SHP77 (cell line): Measurements from ENCODE around the gene MAGOH.
"Not testable (repeated sequence)": the region's sequence is repeated elsewhere in the genome, so short reads cannot be mapped to it uniquely, and the experiment has no call there.

ENCODE experiments used
- DNase-seq, 2 experiments: peaks; one replicate each; lab custom pipeline; 2025; lab: John Stamatoyannopoulos, UW

The MAGOH gene

DNA sequence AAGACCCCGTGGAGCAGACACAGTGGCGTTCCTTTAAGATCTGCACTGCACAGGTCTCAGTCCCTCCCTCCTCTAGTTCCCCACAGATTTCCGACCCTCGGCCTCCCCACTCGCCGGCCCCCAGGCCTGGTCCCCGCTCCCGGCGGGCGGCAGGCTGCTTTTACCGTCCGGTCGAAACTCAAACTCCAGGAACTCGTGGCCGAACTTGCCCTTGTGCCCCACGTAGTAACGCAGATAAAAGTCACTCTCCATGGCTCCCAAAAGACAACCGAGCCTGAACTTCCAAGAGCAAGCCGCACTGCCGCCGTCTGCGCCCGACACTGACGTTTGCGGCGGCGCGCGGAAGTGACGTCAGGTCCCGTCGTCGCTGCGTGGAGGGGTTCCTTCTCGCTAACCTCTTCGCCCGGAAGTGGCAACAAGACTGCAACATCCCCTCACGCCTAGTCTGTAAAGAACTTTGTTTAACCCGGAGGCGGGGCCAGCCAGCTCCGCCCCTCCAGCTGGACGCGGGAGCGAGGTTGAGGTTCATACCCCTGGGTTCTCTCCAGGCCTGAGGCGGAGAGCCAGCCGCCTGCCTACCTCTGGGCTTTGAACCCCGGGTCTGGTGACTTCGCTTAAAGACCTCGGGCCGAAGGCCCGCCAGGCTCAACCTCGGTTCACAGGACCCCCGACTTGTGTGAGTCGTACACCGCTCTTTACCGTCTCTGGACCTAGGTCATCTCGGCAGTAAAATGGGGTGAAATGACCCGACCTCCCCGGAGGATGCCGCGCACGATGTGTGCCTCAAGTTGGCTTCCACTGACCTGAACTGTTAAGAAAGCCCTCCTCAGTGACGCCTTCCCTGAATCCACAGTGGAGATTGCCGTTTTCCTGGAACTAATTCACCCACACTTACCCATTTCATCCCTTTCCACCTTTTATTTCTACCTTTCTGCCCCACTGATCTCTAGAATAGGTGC, at the start of gene MAGOH:
Gene MAGOH (minus strand): TSS at position 322 of the 959 bp plus-strand sequence. CDS start 70 bp downstream, at position 252.
- DNase-seq = peak; percentile 92 to 95

DNA sequence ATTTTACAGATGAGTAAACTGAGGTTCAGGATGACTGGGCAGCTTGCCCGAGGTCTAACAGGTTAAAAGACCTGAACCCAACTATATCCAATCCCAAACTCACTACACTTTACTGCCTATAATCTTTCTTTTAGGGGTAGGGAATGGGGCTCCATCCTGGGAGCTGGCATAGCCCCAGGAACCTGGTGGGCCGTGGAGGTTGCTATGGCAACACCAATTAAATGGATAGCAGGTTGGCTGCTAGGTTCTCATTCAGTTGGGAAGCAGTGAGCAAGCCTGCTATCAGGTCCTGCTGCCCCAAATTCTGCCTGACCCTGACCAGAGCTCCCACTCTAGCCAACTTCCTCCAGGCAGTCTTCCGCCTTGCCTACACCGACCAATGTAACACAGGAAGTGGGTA, 48.6 kb upstream of the MAGOH start:
- DNase-seq = no peak

DNA sequence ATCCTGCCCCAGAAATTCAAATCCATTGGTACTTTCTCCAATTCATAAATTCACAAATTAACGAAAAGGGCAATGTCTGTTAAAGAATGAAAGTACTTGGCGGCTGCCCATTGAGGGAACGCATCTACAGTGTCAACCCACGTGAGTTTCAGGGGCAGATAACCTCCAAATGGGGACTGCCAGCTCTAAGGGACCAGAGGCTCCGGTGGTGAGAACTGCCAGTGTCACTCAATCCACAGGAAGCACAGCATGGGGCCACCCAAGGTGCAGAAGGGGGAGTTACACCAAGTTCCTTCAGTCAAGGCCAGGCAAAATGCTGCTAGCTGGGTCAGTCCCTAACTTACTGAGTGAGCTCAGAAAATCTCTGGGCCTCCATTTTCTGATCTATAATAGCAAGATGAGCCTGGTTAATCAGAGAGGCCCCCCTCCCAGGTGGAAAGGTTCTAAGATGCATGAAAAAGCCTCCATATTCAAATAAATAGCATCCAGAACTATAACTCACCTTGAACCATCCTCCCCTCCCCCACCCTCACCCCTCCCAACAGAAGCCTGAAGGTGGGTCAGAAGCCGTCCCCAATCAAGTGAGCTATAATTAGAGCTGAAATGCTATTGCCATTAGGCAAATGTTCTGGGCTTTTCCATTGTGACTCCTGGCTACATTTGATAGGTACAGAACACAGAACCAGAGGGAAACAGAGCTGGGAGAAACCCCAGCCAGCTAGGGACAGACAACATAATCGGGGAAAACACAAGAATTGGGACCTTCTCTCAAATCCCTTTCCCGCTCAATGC, 47.8 kb upstream of the MAGOH start:
- no peak for DNase-seq

- DNase-seq = no peak
Observed at GRCh38 chr1:53285546-53285945, 47.2 kb upstream of the MAGOH start.

- no peak for DNase-seq
Observed at GRCh38 chr1:53284224-53285020, 46.1 kb upstream of the MAGOH start.

DNA sequence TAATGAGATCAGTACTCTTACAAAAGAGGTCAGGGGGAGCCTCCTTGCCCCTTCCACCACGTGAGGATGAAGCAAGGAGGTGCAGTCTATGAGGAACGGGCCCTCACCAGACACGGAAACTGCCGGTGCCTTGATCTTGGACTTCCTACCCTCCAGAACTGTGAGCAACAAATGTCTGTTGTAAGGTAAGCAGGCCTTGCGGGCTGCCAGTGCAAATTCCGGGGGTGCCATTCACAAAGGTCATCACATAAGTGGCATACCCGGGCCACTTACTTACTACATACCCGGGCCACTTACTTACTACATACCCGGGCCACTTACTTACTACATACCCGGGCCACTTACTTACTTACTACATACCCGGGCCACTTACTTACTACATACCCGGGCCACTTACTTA, 44.8 kb upstream of the MAGOH start:
- not testable (repeated sequence) for DNase-seq

GRCh38 chr1:53281133-53281532, 42.8 kb upstream of the MAGOH start:
- no peak for DNase-seq

- no peak for DNase-seq
Observed at GRCh38 chr1:53280496-53280895, 42.2 kb upstream of the MAGOH start.

DNA sequence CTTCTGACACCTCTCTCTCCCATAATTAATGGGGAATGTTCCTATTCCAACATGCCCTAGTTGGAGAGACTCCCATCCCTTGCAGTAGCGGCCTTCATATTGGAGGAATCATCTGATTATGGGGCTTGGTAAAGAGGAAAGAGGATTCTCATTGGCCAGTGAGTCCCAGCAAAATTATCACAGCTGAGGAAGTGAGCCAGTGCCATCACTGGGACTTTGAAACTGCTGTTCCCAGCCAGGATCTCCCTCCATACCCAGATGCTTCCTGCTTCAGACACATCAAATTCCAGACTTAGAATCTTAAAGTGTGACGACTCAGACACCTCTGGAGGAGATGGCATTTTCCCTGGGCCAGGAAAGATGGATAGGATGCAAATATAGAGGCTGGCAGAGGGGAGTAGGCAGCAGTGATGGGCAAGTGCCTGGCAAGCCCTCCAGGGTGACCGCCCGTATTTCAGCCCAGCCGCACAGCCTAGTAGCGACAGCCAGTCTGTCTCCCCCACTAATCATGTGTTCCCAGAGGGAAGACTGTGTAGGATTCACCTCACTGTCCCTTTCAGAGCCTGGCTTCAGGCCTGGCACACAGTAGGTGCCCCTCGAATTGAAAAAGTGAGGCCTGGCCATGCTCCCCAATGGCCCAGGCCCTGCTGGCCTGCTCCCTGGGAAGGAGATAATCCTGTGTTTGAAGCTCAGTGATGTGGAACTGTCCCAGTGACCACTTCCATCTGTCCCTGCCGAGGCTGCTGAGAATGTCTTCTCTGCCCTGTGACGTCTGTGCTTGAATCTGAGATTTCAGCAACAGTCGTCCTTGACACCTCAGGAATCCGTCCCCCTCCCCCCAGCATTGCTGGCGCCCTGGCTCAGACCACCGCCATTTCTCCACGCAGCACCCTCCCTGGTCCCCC, 41.2 kb upstream of the MAGOH start:
- DNase-seq = no peak

DNA sequence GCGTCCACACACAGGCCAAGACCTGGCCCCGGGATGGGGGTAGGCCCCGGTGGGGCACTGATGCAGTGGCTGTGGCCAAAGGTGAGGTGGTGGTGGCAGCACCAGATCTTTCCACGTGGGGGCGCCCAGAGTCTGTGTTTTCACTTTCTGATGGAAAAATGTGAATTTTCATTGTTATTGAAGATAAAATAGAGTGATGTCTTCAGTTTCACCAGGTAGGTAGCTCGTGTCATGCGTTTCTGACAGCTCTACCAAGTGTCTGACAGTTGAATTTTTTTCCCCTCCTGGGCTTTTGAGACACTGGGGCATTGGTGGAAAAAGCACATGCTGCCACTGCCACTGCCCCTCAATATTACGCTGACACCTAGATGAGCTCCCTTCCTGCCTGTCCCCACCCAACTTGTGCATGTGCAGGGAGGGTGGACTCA, 40.0 kb upstream of the MAGOH start:
- DNase-seq = no peak

GRCh38 chr1:53277326-53277725, 39.0 kb upstream of the MAGOH start:
- no peak for DNase-seq

DNA sequence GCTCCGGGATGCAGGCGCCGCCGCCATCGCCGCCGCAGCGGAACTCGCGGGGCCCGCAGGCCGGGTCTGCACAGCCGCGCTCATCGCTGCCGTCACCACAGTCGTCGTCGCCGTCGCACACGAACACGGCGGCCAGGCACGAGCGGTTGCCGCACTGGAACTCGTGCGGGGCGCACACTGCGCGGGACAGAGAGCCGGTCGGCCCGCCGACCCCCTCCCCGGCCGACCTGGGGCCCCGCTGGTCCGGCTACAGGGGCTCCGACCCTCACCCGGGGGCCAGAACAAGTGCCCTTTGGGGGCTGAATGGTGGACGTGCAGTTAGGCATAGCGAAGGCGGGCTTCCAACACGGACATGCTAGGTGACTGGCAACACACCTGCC, 38.6 kb upstream of the MAGOH start:
- no peak for DNase-seq

- no peak for DNase-seq
Observed at GRCh38 chr1:53276153-53276901, 38.0 kb upstream of the MAGOH start.

DNA sequence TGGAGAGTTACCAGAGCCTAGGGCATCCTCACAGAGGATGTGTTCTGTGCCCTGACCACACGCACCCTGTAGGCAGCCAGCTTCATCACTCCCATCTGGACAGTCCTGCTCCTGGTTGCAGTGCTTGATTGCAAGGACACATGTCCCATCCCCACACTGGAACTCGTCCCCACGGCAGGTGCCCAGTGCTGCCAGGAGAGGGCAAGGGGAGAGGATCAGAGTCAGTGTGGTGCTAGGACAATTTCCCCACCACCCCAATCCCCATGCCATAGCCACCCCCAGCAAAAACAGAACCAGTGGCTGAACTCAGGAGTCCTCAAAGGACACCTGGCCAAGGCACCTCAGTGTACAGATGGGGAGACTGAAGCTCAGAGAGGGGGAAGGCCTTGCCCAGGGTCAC, 37.2 kb upstream of the MAGOH start:
- no peak for DNase-seq

GRCh38 chr1:53274541-53275185, 36.3 kb upstream of the MAGOH start:
- DNase-seq = no peak

GRCh38 chr1:53274026-53274425, 35.7 kb upstream of the MAGOH start:
- no peak for DNase-seq

- no peak for DNase-seq
Observed at GRCh38 chr1:53273526-53273925, 35.2 kb upstream of the MAGOH start.

DNA sequence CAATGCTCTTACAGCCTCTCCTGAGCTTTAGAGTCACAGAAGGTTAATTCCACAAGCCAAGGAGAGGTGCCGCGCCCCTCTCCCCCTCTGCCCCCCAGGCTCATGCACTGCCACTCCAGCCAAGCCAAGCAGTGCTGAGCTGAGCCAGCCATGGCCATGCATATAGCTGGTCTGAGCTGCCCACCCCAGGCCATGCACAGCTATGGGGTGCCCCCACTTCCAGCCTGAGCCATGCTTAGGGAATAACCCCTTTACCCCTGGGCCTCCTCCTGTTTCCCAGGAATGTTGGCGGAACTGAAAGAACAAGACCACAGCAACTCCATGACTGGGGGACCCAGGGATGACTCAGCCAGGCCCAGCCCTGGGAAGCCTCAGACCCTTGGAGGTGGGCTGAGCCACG, 34.0 kb upstream of the MAGOH start:
- DNase-seq = no peak

GRCh38 chr1:53271446-53272090, 33.2 kb upstream of the MAGOH start:
- no peak for DNase-seq
